Stimulated activated CD8-positive, alpha-beta memory T cell treated with anti-CD3 and anti-CD28 coated beads, Interleukin-4, amount 100 ng/mL, for 1 hour (primary cell): ENCODE data around the gene RAB40C.

Experiments
- DNase-seq, 2 donors: peaks; one replicate each; pipeline ENCODE4 v3.0.0-alpha.2; 2020; ENCODE audit warnings: low read depth in 2 of 2, low spot score in 1 of 2

Gene RAB40C

GRCh38 chr16:644556-644955, 54.7 kb downstream of the RAB40C start:
- DNase-seq: no peak

GRCh38 chr16:645852-646678, 56.2 kb downstream of the RAB40C start:
- no peak for DNase-seq

- no peak for DNase-seq
Observed at GRCh38 chr16:646679-647172, 56.9 kb downstream of the RAB40C start.

GRCh38 chr16:647173-647902, 57.5 kb downstream of the RAB40C start:
- DNase-seq: no peak

GRCh38 chr16:648071-648780, 58.4 kb downstream of the RAB40C start:
- DNase-seq: no peak

- peak; percentile 75 to 86 for DNase-seq
Observed at GRCh38 chr16:648781-649589, 59.1 kb downstream of the RAB40C start, which contains the start of gene WDR90. TSS of gene WDR90 (plus strand) at chr16:649365. CDS start at chr16:649417, 52 bp downstream.

GRCh38 chr16:649631-650030, 59.8 kb downstream of the RAB40C start:
- no peak for DNase-seq

- DNase-seq: no peak
Observed at GRCh38 chr16:651844-652243, 62.0 kb downstream of the RAB40C start.

GRCh38 chr16:652454-653305, 62.8 kb downstream of the RAB40C start:
- DNase-seq: no peak

- no peak for DNase-seq
Observed at GRCh38 chr16:654034-654433, 64.2 kb downstream of the RAB40C start.

- DNase-seq: no peak
Observed at GRCh38 chr16:657487-657886, 67.6 kb downstream of the RAB40C start.

- DNase-seq: no peak
Observed at GRCh38 chr16:658679-659571, 69.1 kb downstream of the RAB40C start.

- no peak for DNase-seq
Observed at GRCh38 chr16:659618-660017, 69.8 kb downstream of the RAB40C start.

- no peak for DNase-seq
Observed at GRCh38 chr16:660132-660458, 70.2 kb downstream of the RAB40C start.

- DNase-seq: peak in 1 of 2 donors; percentile 41
Observed at GRCh38 chr16:660459-661183, 70.8 kb downstream of the RAB40C start.

GRCh38 chr16:661184-661821, 71.4 kb downstream of the RAB40C start:
- DNase-seq: no peak

GRCh38 chr16:662095-662494, 72.2 kb downstream of the RAB40C start:
- DNase-seq: no peak

- no peak for DNase-seq
Observed at GRCh38 chr16:662597-662996, 72.7 kb downstream of the RAB40C start.
